Measurements from ENCODE around the gene FNDC8. TPM values are rescaled to one million over a fixed set of nuclear protein-coding genes. Genes with fewer than 3 reads are reported as not detected.

Gene FNDC8
- total RNA-seq, 1 experiment from 2014 or later, result not detected

- intact Hi-C loops (cut with micrococcal nuclease; ENCODE audit: unreplicated experiment), result no loop called here
- POLR2A ChIA-PET (ENCODE audit: low non-redundant PET), result no interaction called here
- no TSS peak for BruUV-seq (replicated peaks)
Measured at GRCh38 chr17:35144840-35145239, 23.4 kb downstream of the FNDC8 start.

GRCh38 chr17:35146214-35146833 is 24.9 kb downstream of the FNDC8 start:
- Histone ChIP-seq H3K9me3 (ENCODE audit: low read depth, low read length, poor library complexity, severe bottlenecking) (no peaks in the 10 kb centered on the region), H3K27ac (ENCODE audit: low read depth, low read length, poor library complexity, severe bottlenecking) (no peak overlapping the region), H3K4me1 (ENCODE audit: insufficient read depth, low read length, poor library complexity, severe bottlenecking) (no peaks in the 10 kb centered on the region), H3K4me3 (ENCODE audit: low read depth, low read length, poor library complexity, severe bottlenecking) (no peak overlapping the region), H3K27me3 (replicated peaks; ENCODE audit: insufficient read depth, low read depth, low read length, poor library complexity) (no peaks in the 10 kb centered on the region), H3K36me3 (ENCODE audit: insufficient read depth, low read length, poor library complexity, severe bottlenecking) (no peaks in the 10 kb centered on the region)
- TF ChIP-seq EZH2 (IDR thresholded peaks at IDR 0.05; ENCODE audit: borderline replicate concordance, low read depth, low read length, poor library complexity, severe bottlenecking), result no peak
- TF ChIP-seq CTCF (conservative IDR thresholded peaks at IDR 0.05; ENCODE audit: low read depth, low read length), result no peak
- ChIA-PET CTCF (no interaction called here), POLR2A (ENCODE audit: low non-redundant PET) (no interaction called here)
- intact Hi-C loops (cut with micrococcal nuclease; ENCODE audit: unreplicated experiment), result no loop called here
- DNase-seq (ENCODE audit: low spot score), result no peak
- BruUV-seq (replicated peaks), result no TSS peak

More at GRCh38 chr17:35144840-35145239, 23.4 kb downstream of the FNDC8 start:
- no peak for DNase-seq (ENCODE audit: low spot score)
- TF ChIP-seq EZH2 (IDR thresholded peaks at IDR 0.05; ENCODE audit: borderline replicate concordance, low read depth, low read length, poor library complexity, severe bottlenecking), result no peak
- no peak for TF ChIP-seq CTCF (conservative IDR thresholded peaks at IDR 0.05; ENCODE audit: low read depth, low read length)
- Histone ChIP-seq H3K27me3 (replicated peaks; ENCODE audit: insufficient read depth, low read depth, low read length, poor library complexity) (no peaks in the 10 kb centered on the region), H3K36me3 (ENCODE audit: insufficient read depth, low read length, poor library complexity, severe bottlenecking) (no peaks in the 10 kb centered on the region), H3K4me1 (ENCODE audit: insufficient read depth, low read length, poor library complexity, severe bottlenecking) (no peaks in the 10 kb centered on the region), H3K4me3 (ENCODE audit: low read depth, low read length, poor library complexity, severe bottlenecking) (no peak overlapping the region), H3K27ac (ENCODE audit: low read depth, low read length, poor library complexity, severe bottlenecking) (no peak overlapping the region), H3K9me3 (ENCODE audit: low read depth, low read length, poor library complexity, severe bottlenecking) (no peaks in the 10 kb centered on the region)
- CTCF ChIA-PET, result no interaction called here

GRCh38 chr17:35147375-35147905 is 26.0 kb downstream of the FNDC8 start, which contains the start of gene UNC45B:
UNC45B (plus strand) TSS chr17:35147817; CDS start chr17:35148264, 447 bp downstream.
- DNase-seq (ENCODE audit: low spot score), result no peak
- Histone ChIP-seq H3K27me3 (replicated peaks; ENCODE audit: insufficient read depth, low read depth, low read length, poor library complexity) (no peaks in the 10 kb centered on the region), H3K9me3 (ENCODE audit: low read depth, low read length, poor library complexity, severe bottlenecking) (no peaks in the 10 kb centered on the region), H3K4me3 (ENCODE audit: low read depth, low read length, poor library complexity, severe bottlenecking) (no peak within 1 kb of the TSS), H3K27ac (ENCODE audit: low read depth, low read length, poor library complexity, severe bottlenecking) (no peak within 1 kb of the TSS), H3K36me3 (ENCODE audit: insufficient read depth, low read length, poor library complexity, severe bottlenecking) (no peaks in the 10 kb centered on the region), H3K4me1 (ENCODE audit: insufficient read depth, low read length, poor library complexity, severe bottlenecking) (no peaks in the 10 kb centered on the region)
- intact Hi-C loops (cut with micrococcal nuclease; ENCODE audit: unreplicated experiment), result no loop called here
- CTCF ChIA-PET, result no interaction called here
- POLR2A ChIA-PET (ENCODE audit: low non-redundant PET), result no interaction called here
- TF ChIP-seq EZH2 (IDR thresholded peaks at IDR 0.05; ENCODE audit: borderline replicate concordance, low read depth, low read length, poor library complexity, severe bottlenecking) (no peak), CTCF (conservative IDR thresholded peaks at IDR 0.05; ENCODE audit: low read depth, low read length) (no peak)
- no TSS peak for BruUV-seq (replicated peaks)
